HepG2 (cell line): ENCODE data around the gene IGF2BP3. TPM values are rescaled to one million over a fixed set of nuclear protein-coding genes. Genes with fewer than 3 reads are reported as not detected.

Experiments
- AGO2 ChIP-seq: fragments of 200-400 bp; formaldehyde crosslinking; optimal IDR thresholded peaks from 2 replicates; pipeline ENCODE3; 2017; ENCODE audit warnings: mild to moderate bottlenecking, low read depth, low read length, moderate library complexity
- FOXO4 ChIP-seq: sonication (generic); formaldehyde crosslinking; conservative IDR thresholded peaks from 2 replicates; pipeline ENCODE4 v1.8.1; 2023; ENCODE audit warnings: missing genetic modification reagents
- HDAC6 ChIP-seq: fragments of 200-600 bp; sonication (generic); IDR thresholded peaks from 2 replicates; pipeline ENCODE4 v1.7.0; 2017; ENCODE audit warnings: mild to moderate bottlenecking, antibody characterized with exemption, low read length, low read depth
- HNF4A ChIP-seq: sonication (generic); formaldehyde crosslinking; IDR thresholded peaks from 2 replicates; pipeline ENCODE4 v1.4.0; 2020; ENCODE audit warnings: missing genetic modification reagents
- MED1 ChIP-seq: sonication (generic); formaldehyde crosslinking; IDR thresholded peaks from 2 replicates; pipeline ENCODE4 v1.4.0; 2020; ENCODE audit warnings: missing genetic modification reagents
- REL ChIP-seq: sonication (generic); formaldehyde crosslinking; conservative IDR thresholded peaks from 2 replicates; pipeline ENCODE4 v1.8.0; 2022; ENCODE audit warnings: mild to moderate bottlenecking, missing genetic modification reagents, moderate library complexity
- RFX5 ChIP-seq: IDR thresholded peaks from 2 replicates; pipeline ENCODE4 v1.6.1; 2011; ENCODE audit warnings: low read depth, low read length, improper control_type of control experiment
- SRSF4 ChIP-seq: fragments of 200-400 bp; formaldehyde crosslinking; IDR thresholded peaks from one replicate; pipeline ENCODE4 v1.6.1; 2018; ENCODE audit warnings: mild to moderate bottlenecking, low read depth, low read length, moderate library complexity; ENCODE audit not compliant: poor library complexity, severe bottlenecking
- TCF7 ChIP-seq: sonication (generic); IDR thresholded peaks from 2 replicates; pipeline ENCODE4 v1.6.1; 2016; ENCODE audit warnings: antibody characterized with exemption, low read depth
- TFDP1 ChIP-seq: IDR thresholded peaks from 2 replicates; pipeline ENCODE4 v1.6.1; 2016; ENCODE audit warnings: missing compliant biosample characterization, missing genetic modification reagents, borderline replicate concordance
- U2AF1 ChIP-seq: fragments of 200-400 bp; formaldehyde crosslinking; optimal IDR thresholded peaks from 2 replicates; pipeline ENCODE3; 2017; ENCODE audit warnings: mild to moderate bottlenecking, low read depth, low read length
- ZBTB43 ChIP-seq: sonication (generic); formaldehyde crosslinking; conservative IDR thresholded peaks from 2 replicates; pipeline ENCODE4 v1.4.0; 2020; ENCODE audit warnings: missing genetic modification reagents
- ZFP82 ChIP-seq: sonication (generic); formaldehyde crosslinking; IDR thresholded peaks from 2 replicates; pipeline ENCODE4 v1.5.1; 2020; ENCODE audit warnings: mild to moderate bottlenecking, missing genetic modification reagents, borderline replicate concordance
- ZFX ChIP-seq: sonication (generic); formaldehyde crosslinking; IDR thresholded peaks from 2 replicates; pipeline ENCODE4 v1.4.0; 2020; ENCODE audit warnings: mild to moderate bottlenecking, low read depth, missing genetic modification reagents, moderate library complexity
- ZNF282 ChIP-seq: fragments of 450-650 bp; IDR thresholded peaks from 2 replicates; pipeline ENCODE4 v1.6.1; 2018; ENCODE audit not compliant: partially characterized antibody
- ZNF446 ChIP-seq: sonication (generic); formaldehyde crosslinking; IDR thresholded peaks from 2 replicates; pipeline ENCODE4 v1.5.0; 2020; ENCODE audit warnings: mild to moderate bottlenecking, missing genetic modification reagents
- ZNF543 ChIP-seq: sonication (generic); formaldehyde crosslinking; IDR thresholded peaks from 2 replicates; pipeline ENCODE4 v1.4.0; 2020; ENCODE audit warnings: mild to moderate bottlenecking, missing genetic modification reagents
- ZNF629 ChIP-seq: sonication (generic); formaldehyde crosslinking; conservative IDR thresholded peaks from 2 replicates; pipeline ENCODE4 v1.5.0; 2020; ENCODE audit warnings: missing genetic modification reagents
- polyA plus RNA-seq, 8 experiments: library from polyadenylated mRNA; depleted of rRNA in 3 of 8; stranded (reverse) in 7 of 8; unstranded in 1 of 8; fragments of >200 nt; fragmentation: Illumina TruSeq in 4 of 8; extraction: Trizol in 4 of 8; gene quantifications; 2 replicates each; pipeline versions ENCODE4 v1.2.1 to v1.2.3, GENCODE V29; 2011 to 2016; ENCODE audit warnings: low read depth in 4 of 8, missing spikeins in 1 of 8, mixed read lengths in 1 of 8; ENCODE audit not compliant: insufficient read depth in 1 of 8
- total RNA-seq, 5 experiments: library from RNA; depleted of rRNA; stranded (reverse); fragments of >200 nt; fragmentation: Illumina TruSeq; extraction: Trizol; gene quantifications; 2 replicates each; pipeline ENCODE4 v1.2.3, GENCODE V29; 2016; ENCODE audit warnings: low read depth in 1 of 5
- TF ChIP-seq, protein P1 (sequence below): sonication (generic); formaldehyde crosslinking; IDR thresholded peaks from 2 replicates; pipeline ENCODE4 v1.8.1; 2022; ENCODE audit warnings: mild to moderate bottlenecking, missing genetic modification reagents
- TF ChIP-seq, protein P2 (sequence below): sonication (generic); formaldehyde crosslinking; IDR thresholded peaks from 2 replicates; pipeline ENCODE4 v1.4.0; 2020; ENCODE audit warnings: mild to moderate bottlenecking, missing genetic modification reagents
- TF ChIP-seq, protein P3 (sequence below): sonication (generic); formaldehyde crosslinking; conservative IDR thresholded peaks from 2 replicates; pipeline ENCODE4 v1.8.0; 2022; ENCODE audit warnings: missing genetic modification reagents
- TF ChIP-seq, protein P4 (sequence below): sonication (generic); formaldehyde crosslinking; IDR thresholded peaks from 2 replicates; pipeline ENCODE4 v1.8.1; 2023; ENCODE audit warnings: missing genetic modification reagents, mild to moderate bottlenecking, borderline replicate concordance

IGF2BP3 gene
- total and polyA plus RNA-seq, 2 of the 13 experiments (the other 11 are each of a cell fraction or from before 2014, with no cell fraction given) = 37.7 to 39.5 TPM

DNA sequence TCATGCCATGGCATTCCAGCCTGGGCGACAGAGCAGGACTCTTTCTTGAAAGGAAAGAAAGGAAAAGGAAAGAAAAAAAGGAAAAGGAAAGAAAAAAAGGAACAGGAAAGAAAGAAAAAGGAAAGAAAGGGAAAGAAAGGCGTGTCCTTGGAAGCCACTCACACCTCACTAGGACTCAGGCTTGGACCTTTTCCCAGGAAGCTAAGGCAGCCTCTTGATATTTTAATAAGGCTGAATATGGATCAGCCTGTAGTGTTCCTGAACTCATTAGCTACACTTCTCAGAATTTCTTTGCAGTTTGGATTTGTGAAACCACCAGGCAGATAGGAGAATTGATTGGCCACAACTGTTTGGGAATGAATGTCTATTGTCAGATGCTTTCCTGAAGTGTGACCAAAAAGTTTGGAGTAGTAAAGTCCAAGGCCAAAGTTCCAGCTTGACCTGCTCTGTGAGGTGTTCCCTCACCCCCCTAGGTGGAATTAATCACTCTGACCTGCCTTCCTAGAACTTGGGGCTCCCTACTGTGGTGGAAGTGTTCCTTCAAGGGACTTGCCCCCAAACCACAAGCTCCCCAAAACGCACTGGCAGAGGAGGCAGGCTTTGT lies 178.2 kb downstream of the IGF2BP3 start (continued):
- TF ChIP-seq, protein P1, sequence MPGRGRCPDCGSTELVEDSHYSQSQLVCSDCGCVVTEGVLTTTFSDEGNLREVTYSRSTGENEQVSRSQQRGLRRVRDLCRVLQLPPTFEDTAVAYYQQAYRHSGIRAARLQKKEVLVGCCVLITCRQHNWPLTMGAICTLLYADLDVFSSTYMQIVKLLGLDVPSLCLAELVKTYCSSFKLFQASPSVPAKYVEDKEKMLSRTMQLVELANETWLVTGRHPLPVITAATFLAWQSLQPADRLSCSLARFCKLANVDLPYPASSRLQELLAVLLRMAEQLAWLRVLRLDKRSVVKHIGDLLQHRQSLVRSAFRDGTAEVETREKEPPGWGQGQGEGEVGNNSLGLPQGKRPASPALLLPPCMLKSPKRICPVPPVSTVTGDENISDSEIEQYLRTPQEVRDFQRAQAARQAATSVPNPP (CRISPR knock-in tag) = no peak
- TF ChIP-seq RFX5 (no peak), U2AF1 (no peak), SRSF4 (no peak), REL (no peak), ZNF543 (no peak), HDAC6 (no peak), ZFP82 (CRISPR knock-in tag) (no peak), ZNF282 (no peak), MED1 (CRISPR knock-in tag) (peak; percentile 31; the same call in 1 of the 2 replicates), ZBTB43 (CRISPR knock-in tag) (no peak), HNF4A (CRISPR knock-in tag) (peak; percentile 73), TFDP1 (CRISPR knock-in tag) (no peak), TCF7 (no peak), AGO2 (no peak), ZNF629 (CRISPR knock-in tag) (no peak), FOXO4 (no peak), ZNF446 (CRISPR knock-in tag) (no peak), ZFX (peak; percentile 27; the same call in 1 of the 2 replicates)
- TF ChIP-seq, protein P2, sequence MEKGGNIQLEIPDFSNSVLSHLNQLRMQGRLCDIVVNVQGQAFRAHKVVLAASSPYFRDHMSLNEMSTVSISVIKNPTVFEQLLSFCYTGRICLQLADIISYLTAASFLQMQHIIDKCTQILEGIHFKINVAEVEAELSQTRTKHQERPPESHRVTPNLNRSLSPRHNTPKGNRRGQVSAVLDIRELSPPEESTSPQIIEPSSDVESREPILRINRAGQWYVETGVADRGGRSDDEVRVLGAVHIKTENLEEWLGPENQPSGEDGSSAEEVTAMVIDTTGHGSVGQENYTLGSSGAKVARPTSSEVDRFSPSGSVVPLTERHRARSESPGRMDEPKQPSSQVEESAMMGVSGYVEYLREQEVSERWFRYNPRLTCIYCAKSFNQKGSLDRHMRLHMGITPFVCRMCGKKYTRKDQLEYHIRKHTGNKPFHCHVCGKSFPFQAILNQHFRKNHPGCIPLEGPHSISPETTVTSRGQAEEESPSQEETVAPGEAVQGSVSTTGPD (CRISPR knock-in tag) = no peak
- TF ChIP-seq, protein P3, sequence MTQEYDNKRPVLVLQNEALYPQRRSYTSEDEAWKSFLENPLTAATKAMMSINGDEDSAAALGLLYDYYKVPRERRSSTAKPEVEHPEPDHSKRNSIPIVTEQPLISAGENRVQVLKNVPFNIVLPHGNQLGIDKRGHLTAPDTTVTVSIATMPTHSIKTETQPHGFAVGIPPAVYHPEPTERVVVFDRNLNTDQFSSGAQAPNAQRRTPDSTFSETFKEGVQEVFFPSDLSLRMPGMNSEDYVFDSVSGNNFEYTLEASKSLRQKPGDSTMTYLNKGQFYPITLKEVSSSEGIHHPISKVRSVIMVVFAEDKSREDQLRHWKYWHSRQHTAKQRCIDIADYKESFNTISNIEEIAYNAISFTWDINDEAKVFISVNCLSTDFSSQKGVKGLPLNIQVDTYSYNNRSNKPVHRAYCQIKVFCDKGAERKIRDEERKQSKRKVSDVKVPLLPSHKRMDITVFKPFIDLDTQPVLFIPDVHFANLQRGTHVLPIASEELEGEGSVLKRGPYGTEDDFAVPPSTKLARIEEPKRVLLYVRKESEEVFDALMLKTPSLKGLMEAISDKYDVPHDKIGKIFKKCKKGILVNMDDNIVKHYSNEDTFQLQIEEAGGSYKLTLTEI (CRISPR knock-in tag) = no peak
- TF ChIP-seq, protein P4, sequence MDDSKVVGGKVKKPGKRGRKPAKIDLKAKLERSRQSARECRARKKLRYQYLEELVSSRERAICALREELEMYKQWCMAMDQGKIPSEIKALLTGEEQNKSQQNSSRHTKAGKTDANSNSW (CRISPR knock-in tag) = no peak
